ENCODE results near the gene ABHD6. TPM values are rescaled to one million over a fixed set of nuclear protein-coding genes. Genes with fewer than 3 reads are reported as not detected.
A peak's percentile ranks its signal among the peaks of the same experiment; 100 is the strongest.

The ABHD6 gene
- total RNA-seq, result 10 to 100 TPM; 13.2 to 16.9 TPM

- peak within 1 kb of the TSS; percentile 89 to 93 for H3K4me3 ChIP-seq
- intact Hi-C loops (cut with DNase I), result loop anchor here (2.0 to 5.0 kb wide), 2 partner anchors 60 to 69 kb away; partner anchors contain the start of genes HTD2 and RPP14
- H3K36me3 ChIP-seq, result no peaks in the 10 kb centered on the region
- WGBS, result 4% methylated on average over 60 of the region's 77 CpGs
- no peak for TF ChIP-seq POLR2AphosphoS5 (IDR thresholded peaks at IDR 0.05)
- TF ChIP-seq CTCF (IDR thresholded peaks at IDR 0.05), result peak; percentile 37 to 72 (median 64)
- TF ChIP-seq POLR2A (IDR thresholded peaks at IDR 0.05), result no peak
- H3K27me3 ChIP-seq (replicated peaks; ENCODE audit: insufficient read depth), result no peaks in the 10 kb centered on the region
- no peaks in the 10 kb centered on the region for H3K4me1 ChIP-seq (replicated peaks)
- DNase-seq (ENCODE audit: low spot score), result peak; percentile 58
- no peaks in the 10 kb centered on the region for H3K9me3 ChIP-seq
- peak within 1 kb of the TSS; percentile 80 to 86 for H3K27ac ChIP-seq
Observed at GRCh38 chr3:58237238-58237940, at the start of gene ABHD6. TSS of gene ABHD6 (plus strand) at chr3:58237792. CDS start at chr3:58256587, 18,795 bp downstream.

- 70% methylated on average over 6 of the region's 6 CpGs for WGBS
- no peaks in the 10 kb centered on the region for H3K27me3 ChIP-seq (replicated peaks; ENCODE audit: insufficient read depth)
- no peaks in the 10 kb centered on the region for H3K36me3 ChIP-seq
- no peak overlapping the region for H3K27ac ChIP-seq
- no peaks in the 10 kb centered on the region for H3K4me1 ChIP-seq (replicated peaks)
- no peak for DNase-seq (ENCODE audit: low spot score)
- H3K9me3 ChIP-seq, result no peaks in the 10 kb centered on the region
- no peak overlapping the region for H3K4me3 ChIP-seq
- intact Hi-C loops (cut with DNase I), result loop anchor here (2.0 to 10.0 kb wide), 2 partner anchors 111 to 227 kb away; no protein-coding TSS in a partner anchor
- TF ChIP-seq POLR2AphosphoS5 (IDR thresholded peaks at IDR 0.05) (no peak), CTCF (IDR thresholded peaks at IDR 0.05) (no peak), POLR2A (IDR thresholded peaks at IDR 0.05) (no peak)
Observed at GRCh38 chr3:58188173-58188564, 49.4 kb upstream of the ABHD6 start.

DNA sequence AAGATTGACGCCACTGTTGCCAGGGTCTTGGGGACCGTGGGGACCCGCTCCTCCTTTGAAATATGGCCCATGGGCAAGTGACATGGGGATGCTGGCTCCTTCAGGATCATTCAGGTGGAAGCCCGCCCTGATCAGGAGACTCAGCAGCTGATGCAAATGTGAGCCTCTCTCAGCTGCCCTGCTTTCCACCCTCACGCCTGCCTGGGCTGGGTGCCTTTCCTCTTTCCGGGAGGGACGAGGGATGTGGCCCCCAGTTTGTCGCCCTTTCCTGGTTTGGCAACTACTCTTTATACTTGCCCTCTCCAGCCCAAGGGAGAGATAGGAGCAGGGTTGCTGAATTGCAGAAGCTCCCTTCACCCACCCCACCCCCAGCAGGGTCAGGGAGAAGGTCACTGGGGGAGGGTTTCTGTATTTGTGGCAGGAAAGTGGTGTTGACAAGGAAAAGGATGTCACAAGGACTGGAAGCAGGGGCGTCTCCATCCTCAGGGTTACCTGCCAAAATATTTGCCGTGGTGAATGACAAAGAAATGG is 48.6 kb upstream of the ABHD6 start:
- no peaks in the 10 kb centered on the region for H3K36me3 ChIP-seq
- intact Hi-C loops (cut with DNase I), result loop anchor here (2.0 to 10.0 kb wide), 2 partner anchors 110 to 226 kb away; no protein-coding TSS in a partner anchor
- 68% methylated on average over 10 of the region's 10 CpGs for WGBS

GRCh38 chr3:58189691-58190090 is 47.9 kb upstream of the ABHD6 start:
- Histone ChIP-seq H3K36me3 (no peaks in the 10 kb centered on the region), H3K4me3 (no peak overlapping the region), H3K27ac (no peak overlapping the region), H3K9me3 (no peaks in the 10 kb centered on the region), H3K27me3 (replicated peaks; ENCODE audit: insufficient read depth) (no peaks in the 10 kb centered on the region), H3K4me1 (replicated peaks) (no peaks in the 10 kb centered on the region)
- TF ChIP-seq CTCF (IDR thresholded peaks at IDR 0.05), result no peak
- no peak for TF ChIP-seq POLR2A (IDR thresholded peaks at IDR 0.05)
- TF ChIP-seq POLR2AphosphoS5 (IDR thresholded peaks at IDR 0.05), result no peak
- intact Hi-C loops (cut with DNase I), result loop anchor here (2.0 to 10.0 kb wide), 2 partner anchors 109 to 225 kb away; no protein-coding TSS in a partner anchor
- DNase-seq (ENCODE audit: low spot score), result no peak
- 77% methylated on average over 5 of the region's 5 CpGs for WGBS

More for the DNA sequence above, 48.6 kb upstream of the ABHD6 start:
- H3K4me3 ChIP-seq, result no peak overlapping the region
- no peaks in the 10 kb centered on the region for H3K27me3 ChIP-seq (replicated peaks; ENCODE audit: insufficient read depth)
- no peaks in the 10 kb centered on the region for H3K9me3 ChIP-seq
- no peaks in the 10 kb centered on the region for H3K4me1 ChIP-seq (replicated peaks)
- DNase-seq (ENCODE audit: low spot score), result no peak
- TF ChIP-seq CTCF (IDR thresholded peaks at IDR 0.05) (no peak), POLR2A (IDR thresholded peaks at IDR 0.05) (no peak)
- no peak overlapping the region for H3K27ac ChIP-seq

Data from prostate gland (tissue), 2 donors.